B cell (primary cell): ENCODE data around the gene METTL25. TPM values are rescaled to one million over a fixed set of nuclear protein-coding genes. Genes with fewer than 3 reads are reported as not detected.

Source experiments
- ATAC-seq: fragments of 200-7000 bp; cut with Tn5 transposase; one replicate; pipeline ENCODE4 v1.10.0; 2021; ENCODE audit warnings: low read depth, mild to moderate bottlenecking, moderate number of reproducible peaks, moderate library complexity
- CTCF ChIA-PET: fragments of 350-600 bp; sonication (Branson Sonifier 250); formaldehyde crosslinking; loops from one replicate; lab custom pipeline; 2021; ENCODE audit warnings: antibody characterized with exemption, inconsistent platforms; lab: Charles Lee
- POLR2A ChIA-PET: fragments of 350-600 bp; sonication (Branson Sonifier 250); formaldehyde crosslinking; loops from one replicate; lab custom pipeline; 2021; ENCODE audit warnings: antibody characterized with exemption; lab: Charles Lee
- DNase-seq: peaks from one replicate; pipeline ENCODE4 v3.0.0; 2013
- H2AFZ ChIP-seq: 2 replicates; pipeline ENCODE4 v1.6.1; 2012; ENCODE audit warnings: mild to moderate bottlenecking, low read depth, low read length; ENCODE audit not compliant: insufficient read depth, poor library complexity, severe bottlenecking
- H3K27ac ChIP-seq, 2 donors: 1 replicate in 1 of 2; 2 replicates in 1 of 2; pipeline ENCODE4 v1.5.1; 2012 to 2013; ENCODE audit warnings: low read length in 2 of 2, mild to moderate bottlenecking in 2 of 2, moderate library complexity in 1 of 2
- H3K27me3 ChIP-seq, 4 experiments: fragments of 200-600 bp in 1 of 4; sonication (generic) in 1 of 4; replicated peaks in 1 of 4; 1 replicate in 2 of 4; 2 replicates in 2 of 4; pipeline versions ENCODE4 v1.6.1 to v1.7.0; 2013 to 2016; ENCODE audit warnings: low read length in 3 of 4, mild to moderate bottlenecking in 2 of 4, mixed read lengths in 1 of 4, moderate library complexity in 1 of 4; ENCODE audit not compliant: insufficient read depth in 4 of 4, control insufficient read depth in 3 of 4; ENCODE audit errors: control extremely low read depth in 1 of 4
- H3K36me3 ChIP-seq, 2 experiments: replicated peaks in 1 of 2; 1 replicate in 1 of 2; 2 replicates in 1 of 2; pipeline versions ENCODE4 v1.6.1 to v1.7.1; 2013; ENCODE audit warnings: low read length in 1 of 2; ENCODE audit not compliant: insufficient read depth in 2 of 2, control insufficient read depth in 1 of 2; ENCODE audit errors: control extremely low read depth in 1 of 2, extremely low read depth in 1 of 2
- H3K4me1 ChIP-seq, 2 donors: fragments of 200-600 bp in 1 of 2; sonication (generic) in 1 of 2; 1 replicate in 1 of 2; 2 replicates in 1 of 2; pipeline versions ENCODE4 v1.5.1 to v1.6.1; 2013 to 2017; ENCODE audit warnings: low read length in 2 of 2; ENCODE audit not compliant: control insufficient read depth in 2 of 2, insufficient read depth in 2 of 2
- H3K4me2 ChIP-seq: replicated peaks from 2 replicates; pipeline ENCODE3; 2012; ENCODE audit warnings: mild to moderate bottlenecking, low read depth, low read length; ENCODE audit not compliant: poor library complexity, severe bottlenecking
- H3K4me3 ChIP-seq, 5 experiments: fragments of 200-600 bp in 1 of 5; sonication (generic) in 1 of 5; 1 replicate in 3 of 5; 2 replicates in 2 of 5; pipeline versions ENCODE4 v1.5.1 to v1.7.0; 2011 to 2016; ENCODE audit warnings: low read length in 4 of 5, mild to moderate bottlenecking in 4 of 5, low read depth in 2 of 5, control low read depth in 1 of 5, moderate library complexity in 1 of 5; ENCODE audit not compliant: insufficient read depth in 1 of 5; ENCODE audit errors: control extremely low read depth in 1 of 5, extremely low read depth in 1 of 5
- H3K79me2 ChIP-seq: fragments of 200-600 bp; sonication (generic); one replicate; pipeline ENCODE4 v1.6.0; 2016; ENCODE audit warnings: low read length; ENCODE audit not compliant: control insufficient read depth, insufficient read depth
- H3K9ac ChIP-seq: fragments of 200-600 bp; sonication (generic); 2 replicates; pipeline ENCODE4 v1.6.1; 2017; ENCODE audit warnings: mild to moderate bottlenecking, low read length, moderate library complexity
- H3K9me3 ChIP-seq, 3 donors: one replicate each; pipeline versions ENCODE4 v1.6.1 to v1.7.1; 2013; ENCODE audit warnings: low read length in 2 of 3; ENCODE audit not compliant: control insufficient read depth in 2 of 3, insufficient read depth in 1 of 3; ENCODE audit errors: control extremely low read depth in 1 of 3
- H4K20me1 ChIP-seq: 2 replicates; pipeline ENCODE4 v1.6.0; 2012; ENCODE audit warnings: mild to moderate bottlenecking, low read length; ENCODE audit not compliant: insufficient read depth, control insufficient read depth, poor library complexity, severe bottlenecking
- H3K27ac Mint-ChIP-seq: one replicate; pipeline ENCODE4 v1.8.0; 2021; ENCODE audit warnings: mixed read lengths
- H3K27me3 Mint-ChIP-seq: one replicate; pipeline ENCODE4 v1.8.0; 2021; ENCODE audit warnings: mixed read lengths
- H3K4me1 Mint-ChIP-seq: one replicate; pipeline ENCODE4 v1.8.0; 2021; ENCODE audit warnings: mixed read lengths
- H3K4me3 Mint-ChIP-seq: one replicate; pipeline ENCODE4 v1.8.0; 2021; ENCODE audit warnings: mixed read lengths
- H3K9me3 Mint-ChIP-seq: one replicate; pipeline ENCODE4 v1.8.0; 2022; ENCODE audit warnings: mixed read lengths; ENCODE audit not compliant: insufficient read depth
- CTCF ChIP-seq: fragments of 200-600 bp; IDR thresholded peaks from one replicate; pipeline ENCODE4 v1.8.0; 2022; ENCODE audit warnings: antibody characterized with exemption, mild to moderate bottlenecking
- EZH2 ChIP-seq: IDR thresholded peaks from 2 replicates; pipeline ENCODE4 v1.6.1; 2012; ENCODE audit warnings: borderline replicate concordance, low read depth, mild to moderate bottlenecking, moderate library complexity, low read length; ENCODE audit not compliant: insufficient read depth, poor library complexity, severe bottlenecking
- WGBS: methylation state at CpG from one replicate; pipeline ENCODE4 v1.1.5; 2013; ENCODE audit warnings: missing lambda C conversion rate; ENCODE audit not compliant: insufficient coverage; 5-methylcytosine and 5-hydroxymethylcytosine counted together
- intact Hi-C: fragments of 100-400 bp; cut with micrococcal nuclease; formaldehyde crosslinking; loops from one replicate; pipeline ENCODE4 v1.10.0; 2022
- polyA plus RNA-seq: library from polyadenylated mRNA; depleted of rRNA; stranded (reverse); fragments of >200 nt; gene quantifications from 2 replicates; pipeline ENCODE4 v1.2.3, GENCODE V29; 2012
- total RNA-seq, 2 donors: library from RNA; stranded (reverse); fragments of 120-200 nt in 1 of 2; gene quantifications; 1 replicate in 1 of 2; 2 replicates in 1 of 2; pipeline versions ENCODE4 v1.2.3 to v1.2.4, GENCODE V29; 2013 to 2022

The METTL25 gene
- total and polyA plus RNA-seq, 2 donors (not counting 1 experiment from before 2014, with no cell fraction given), result 5.4 to 24.1 TPM

GRCh38 chr12:82412246-82412645 lies 53.9 kb downstream of the METTL25 start:
- no peak overlapping the region for H2AFZ ChIP-seq
- no peak overlapping the region for H3K9ac ChIP-seq
- no peaks in the 10 kb centered on the region for H3K27me3 Mint-ChIP-seq
- no peak overlapping the region for H3K27ac ChIP-seq
- no peaks in the 10 kb centered on the region for H4K20me1 ChIP-seq
- H3K4me3 ChIP-seq, result no peak overlapping the region
- no peak overlapping the region for H3K27ac Mint-ChIP-seq
- no peaks in the 10 kb centered on the region for H3K4me1 ChIP-seq
- peaks cover 3 to 6% of the 10 kb centered on the region in 2 experiments for H3K36me3 ChIP-seq
- no CpG with 5 or more reads among the region's 1 CpG for WGBS
- no peak for ATAC-seq
- no peak for DNase-seq
- H3K27me3 ChIP-seq, result no peaks in the 10 kb centered on the region
- no peaks in the 10 kb centered on the region for H3K4me1 Mint-ChIP-seq
- H3K4me2 ChIP-seq, result no peak overlapping the region
- CTCF ChIA-PET, result no interaction called here
- POLR2A ChIA-PET, result no interaction called here
- H3K79me2 ChIP-seq, result no peaks in the 10 kb centered on the region
- H3K4me3 Mint-ChIP-seq, result no peak overlapping the region
- H3K9me3 ChIP-seq, result no peaks in the 10 kb centered on the region
- H3K9me3 Mint-ChIP-seq, result no peaks in the 10 kb centered on the region
- TF ChIP-seq EZH2 (no peak), CTCF (no peak)
- intact Hi-C loops, result no loop called here

- H3K27ac Mint-ChIP-seq, result no peak overlapping the region
- no peak for DNase-seq
- H4K20me1 ChIP-seq, result no peaks in the 10 kb centered on the region
Observed at GRCh38 chr12:82414044-82414443, 55.7 kb downstream of the METTL25 start.

More at GRCh38 chr12:82414044-82414443, 55.7 kb downstream of the METTL25 start:
- ChIA-PET CTCF (no interaction called here), POLR2A (no interaction called here)
- Histone ChIP-seq H3K4me1 (no peaks in the 10 kb centered on the region), H3K27ac (no peak overlapping the region), H3K4me3 (no peak overlapping the region), H2AFZ (no peak overlapping the region), H3K36me3 (no peaks in the 10 kb centered on the region), H3K9ac (no peak overlapping the region), H3K4me2 (no peak overlapping the region), H3K9me3 (no peaks in the 10 kb centered on the region), H3K27me3 (no peaks in the 10 kb centered on the region), H3K79me2 (no peaks in the 10 kb centered on the region)
- Mint-ChIP-seq H3K9me3 (no peaks in the 10 kb centered on the region), H3K4me3 (no peak overlapping the region), H3K27me3 (no peaks in the 10 kb centered on the region), H3K4me1 (no peaks in the 10 kb centered on the region)
- no CpG with 5 or more reads among the region's 2 CpGs for WGBS
- TF ChIP-seq CTCF, result no peak
- no peak for TF ChIP-seq EZH2
- no peak for ATAC-seq
- intact Hi-C loops, result no loop called here
